Stimulated activated CD8-positive, alpha-beta memory T cell treated with anti-CD3 and anti-CD28 coated beads, Interleukin-12 subunit alpha, Interleukin-12 subunit beta, amount 100 ng/mL, for 24 hours (primary cell): ENCODE data around the gene TEAD2.
"Not testable (repeated sequence)": the region's sequence is repeated elsewhere in the genome, so short reads cannot be mapped to it uniquely, and the experiment has no call there.

Experiments
- DNase-seq: peaks from one replicate; pipeline ENCODE4 v3.0.0-alpha.2; 2020; ENCODE audit errors: extremely low read depth

Gene TEAD2

GRCh38 chr19:49387936-49388372 is 25.7 kb upstream of the TEAD2 start, which contains the start of gene KASH5:
TSS of gene KASH5 (plus strand) at chr19:49388249. CDS start at chr19:49390884, 2,635 bp downstream.
- DNase-seq = peak; percentile 76

- DNase-seq = no peak
These were observed 21.4 kb upstream of the TEAD2 start for GRCh38 chr19:49383599-49383998.

DNA sequence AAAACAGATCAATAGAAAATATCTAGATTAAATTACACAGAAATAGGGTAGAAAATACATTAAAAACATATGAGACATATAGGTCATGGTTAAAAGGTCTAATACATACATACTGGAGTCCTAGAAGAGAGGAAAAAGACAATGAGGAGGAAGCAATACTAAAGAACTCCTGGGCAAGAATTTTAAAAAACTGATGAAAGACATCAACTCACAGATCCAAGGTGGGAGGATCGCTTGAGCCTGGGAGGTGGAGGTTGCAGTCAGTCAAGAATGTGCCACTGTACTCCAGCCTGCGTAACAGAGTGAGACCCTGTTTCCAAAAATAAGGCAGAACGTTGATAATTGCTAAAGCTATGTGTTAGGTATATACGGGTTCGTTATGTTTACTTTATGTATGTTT is 20.4 kb upstream of the TEAD2 start:
- no peak for DNase-seq

- no peak for DNase-seq
These were observed 18.2 kb upstream of the TEAD2 start for GRCh38 chr19:49380391-49380790.

- DNase-seq = no peak
These were observed 16.3 kb upstream of the TEAD2 start for GRCh38 chr19:49378512-49378911.

GRCh38 chr19:49374665-49375434 is 12.6 kb upstream of the TEAD2 start:
- DNase-seq = no peak

DNA sequence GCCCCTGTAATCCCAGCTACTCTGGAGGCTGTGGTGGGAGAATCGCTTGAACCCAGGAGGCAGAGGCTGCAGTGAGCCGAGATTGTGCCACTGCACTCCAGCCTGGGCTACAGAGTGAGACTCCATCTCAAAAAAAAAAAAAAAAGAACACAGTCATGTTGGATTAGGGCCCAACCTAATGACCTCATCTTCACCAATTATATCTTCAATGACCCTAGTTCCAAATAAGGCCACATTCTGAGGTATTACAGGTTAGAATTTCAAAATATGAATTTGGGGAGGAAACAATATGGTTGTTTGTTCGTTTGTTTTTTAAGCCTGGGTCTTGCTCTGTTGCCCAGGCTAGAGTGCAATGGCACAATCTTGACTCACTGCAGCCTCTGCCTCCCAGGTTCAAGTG is 11.0 kb upstream of the TEAD2 start:
- DNase-seq = not testable (repeated sequence)

DNA sequence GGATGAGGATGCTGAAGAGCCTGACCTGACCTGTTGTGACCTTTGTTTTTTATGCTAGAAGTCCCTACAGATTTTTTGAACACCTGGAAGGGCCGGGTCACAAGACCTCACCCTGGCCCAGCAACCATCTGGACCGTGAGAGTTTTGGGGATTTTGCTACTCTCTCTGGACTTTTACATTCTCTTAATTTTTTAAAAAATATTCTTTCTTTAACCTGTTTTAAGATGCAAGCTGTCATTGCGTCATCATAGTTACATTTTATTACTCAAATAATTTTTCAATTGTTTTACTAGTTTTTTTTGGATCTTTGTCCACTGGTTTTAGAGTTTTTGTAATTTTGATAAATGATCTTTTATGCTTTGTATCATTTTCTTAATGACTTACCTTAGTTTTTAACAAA is 9.0 kb upstream of the TEAD2 start:
- no peak for DNase-seq

DNA sequence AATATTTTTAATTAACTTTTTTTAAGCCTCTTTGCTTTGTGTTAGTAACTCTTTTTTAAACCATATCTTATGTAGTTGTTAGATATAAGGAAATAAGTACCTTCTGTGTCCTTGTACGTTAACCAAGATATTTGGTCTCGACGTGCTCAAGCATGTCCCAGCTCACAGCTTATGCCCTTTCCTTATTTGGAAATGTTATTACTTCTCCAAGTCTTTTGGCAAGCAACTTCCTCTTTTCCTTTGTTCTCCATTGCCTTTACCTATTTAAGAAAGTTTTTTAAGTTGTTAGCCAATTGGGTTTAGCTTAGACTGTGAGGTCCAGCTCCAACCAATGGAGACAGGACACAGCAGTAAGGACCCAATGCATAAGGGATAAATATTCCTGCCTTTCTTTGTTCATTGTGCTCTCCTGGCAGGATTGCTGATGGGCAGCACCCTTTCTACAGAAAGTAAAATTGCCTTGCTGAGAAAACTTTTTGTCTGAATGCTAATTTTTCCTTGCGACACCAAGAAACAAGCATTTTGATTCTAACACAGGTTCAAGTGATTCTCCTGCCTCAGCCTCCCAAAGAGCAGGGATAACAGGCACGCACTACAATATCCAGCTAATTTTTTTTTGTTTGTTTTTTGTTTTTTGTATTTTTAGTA is 6.6 kb upstream of the TEAD2 start:
- DNase-seq = no peak

- DNase-seq = no peak
These were observed 3.9 kb upstream of the TEAD2 start for GRCh38 chr19:49366110-49366509.

- no peak for DNase-seq
These were observed 2.0 kb upstream of the TEAD2 start for GRCh38 chr19:49364083-49364737.

GRCh38 chr19:49363268-49364082 is 1.3 kb upstream of the TEAD2 start, which contains the start of gene DKKL1:
TSS of gene DKKL1 (plus strand) at chr19:49363877. CDS start at chr19:49363999, 122 bp downstream.
- DNase-seq = peak; percentile 19

GRCh38 chr19:49362929-49363267 is 682 bp upstream of the TEAD2 start:
- no peak for DNase-seq

DNA sequence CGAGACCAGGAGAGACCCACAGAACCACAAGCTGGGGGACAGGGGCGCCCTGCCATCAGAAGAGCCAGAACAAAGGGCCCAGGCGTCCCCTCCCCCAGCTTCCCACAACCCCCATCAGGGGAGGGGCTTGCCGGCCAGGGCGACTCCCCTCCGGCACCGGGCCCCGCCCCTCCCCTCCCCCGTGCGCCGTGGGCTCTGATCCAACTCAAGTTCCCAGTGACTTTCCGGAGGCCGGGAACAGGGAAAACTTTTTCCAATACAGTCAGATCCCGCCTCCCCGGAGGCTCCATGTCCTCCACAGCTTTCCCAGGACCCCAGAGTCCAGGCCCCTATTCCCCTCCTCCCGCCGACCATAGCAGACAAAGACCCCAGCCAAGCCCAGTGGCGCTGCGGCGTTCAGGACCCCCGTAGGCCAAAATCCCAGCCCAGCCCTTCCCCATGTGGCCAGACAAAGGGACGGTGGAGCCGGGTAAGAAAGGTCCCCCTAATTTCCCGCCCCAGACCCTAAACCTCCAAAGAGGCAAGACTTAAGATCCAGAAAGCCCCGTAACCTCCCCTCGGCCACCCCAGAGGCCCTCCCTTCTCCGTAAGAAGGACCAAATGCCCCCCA is 673 bp downstream of the TEAD2 start:
- no peak for DNase-seq

DNA sequence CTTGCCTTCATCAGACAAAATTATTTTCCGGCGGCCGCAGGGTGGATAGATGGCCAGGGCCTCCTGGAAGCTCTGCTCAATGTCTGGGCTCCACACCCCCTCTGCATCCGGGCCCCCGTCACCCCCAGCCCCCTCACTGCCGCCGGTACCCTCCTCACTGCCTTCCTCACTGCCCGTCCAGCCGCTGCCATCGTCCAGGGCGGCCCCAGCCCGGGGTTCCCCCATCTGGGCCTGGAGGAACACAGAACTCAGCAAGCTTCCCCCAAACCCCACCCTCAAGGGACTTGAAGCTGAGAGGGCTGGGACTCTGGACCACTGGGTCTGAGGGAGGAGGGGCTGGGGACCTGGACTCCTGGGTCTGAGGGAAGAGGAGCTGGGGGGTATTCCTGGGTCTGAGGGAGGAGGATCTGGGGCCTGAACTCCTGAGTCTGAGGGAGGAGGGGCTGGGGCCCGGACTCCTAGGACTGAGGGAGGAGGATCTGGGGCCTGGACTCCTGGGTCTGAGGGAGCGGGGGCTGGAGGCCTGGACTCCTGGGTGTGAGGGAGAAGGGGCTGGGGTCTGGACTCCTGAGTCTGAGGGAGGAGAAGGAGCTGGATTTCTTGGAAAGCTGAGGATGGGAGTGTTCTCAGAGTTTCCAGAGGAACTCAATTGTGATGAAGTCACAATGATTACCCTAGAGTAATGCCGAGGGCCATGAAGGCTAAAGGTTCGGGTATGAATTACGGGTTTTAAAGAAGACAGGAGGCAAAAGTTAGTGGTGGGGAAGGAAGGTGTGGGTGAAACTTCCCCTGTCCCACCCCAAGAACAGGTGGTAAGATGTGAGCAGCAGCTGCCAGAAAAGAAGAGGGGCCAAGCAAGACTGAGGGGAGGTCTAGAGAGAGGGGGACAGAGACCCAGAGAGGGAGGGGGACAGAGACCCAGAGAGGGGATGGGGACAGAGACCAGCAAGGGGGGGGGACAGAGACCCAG is 2.1 kb downstream of the TEAD2 start:
- DNase-seq = no peak

DNA sequence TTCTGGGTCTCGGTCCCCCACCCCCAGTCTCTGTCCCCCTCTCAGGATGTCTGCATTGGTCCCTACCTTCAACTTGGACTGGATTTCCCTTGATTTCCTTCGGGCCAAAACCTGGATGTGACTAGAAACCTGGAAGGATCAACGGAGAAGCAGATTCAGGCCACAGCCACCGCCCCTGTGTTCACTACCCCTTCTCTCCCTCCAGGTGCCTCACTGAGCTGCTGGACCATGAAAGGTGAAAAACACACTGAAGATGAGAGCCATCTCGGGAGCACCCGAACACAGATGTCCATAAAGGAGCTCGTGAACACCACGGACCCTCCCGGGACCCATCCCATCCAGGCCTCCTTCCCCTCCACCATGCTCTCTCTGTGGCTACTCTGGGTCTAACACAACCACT is 5.0 kb downstream of the TEAD2 start:
- DNase-seq = no peak

DNA sequence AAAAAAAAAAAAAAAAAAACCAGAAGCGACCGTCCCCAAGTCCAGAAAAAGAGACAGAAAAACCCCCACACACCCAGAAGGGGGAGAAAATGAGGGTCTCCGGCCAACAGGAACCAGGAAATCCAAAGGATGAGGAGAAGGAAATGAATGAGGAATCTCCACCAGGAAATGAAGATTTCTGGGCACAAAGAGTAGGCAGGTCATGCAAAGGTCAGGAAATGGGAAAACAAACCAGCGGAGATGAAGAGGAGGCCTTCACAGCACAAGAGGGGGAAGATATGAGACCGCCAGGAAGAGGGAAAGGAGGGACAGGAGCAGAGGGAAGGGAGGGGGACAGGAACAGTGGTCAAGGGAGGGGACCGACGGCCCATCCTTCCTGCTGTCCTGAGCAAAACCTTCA is 5.8 kb downstream of the TEAD2 start:
- no peak for DNase-seq

GRCh38 chr19:49355909-49356353 is 6.3 kb downstream of the TEAD2 start:
- DNase-seq = no peak

DNA sequence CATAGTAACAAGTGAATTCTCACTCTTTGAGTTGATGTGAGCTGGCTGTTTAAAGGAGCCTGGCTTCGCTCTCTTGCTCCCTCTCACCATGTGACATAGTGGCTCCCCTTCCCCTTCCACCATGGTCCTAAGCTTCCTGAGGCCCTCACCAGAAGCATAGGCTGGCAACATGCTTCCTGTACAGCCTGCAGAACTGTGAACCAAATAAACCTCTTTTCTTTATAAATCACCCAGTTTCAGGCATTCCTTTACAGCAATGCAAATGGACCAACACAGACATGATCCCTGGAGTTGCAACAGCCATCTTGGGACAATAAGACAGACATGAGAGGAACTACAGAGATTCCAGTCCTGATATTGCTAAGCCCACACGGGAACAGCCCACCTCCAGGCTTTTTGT is 12.6 kb downstream of the TEAD2 start:
- no peak for DNase-seq
